Nasal cavity respiratory epithelium epithelial cell of viscerocranial mucosa (primary cell): Measurements from ENCODE around the gene TMEM38B. TPM values are rescaled to one million over a fixed set of nuclear protein-coding genes. Genes with fewer than 3 reads are reported as not detected.

ENCODE experiments used
- total RNA-seq: library from RNA; depleted of rRNA; stranded (reverse); fragments of >200 nt; gene quantifications from 2 replicates; pipeline ENCODE4 v1.2.3, GENCODE V29; 2014

Gene TMEM38B
- total RNA-seq: 30.1 and 37.3 TPM in 2 replicates

GRCh38 chr9:105694190-105694847 lies at the start of gene TMEM38B:
Gene TMEM38B (plus strand): TSS chr9:105694541. CDS start chr9:105694661, 120 bp downstream.

GRCh38 chr9:105662184-105663104 lies 31.9 kb upstream of the TMEM38B start, which contains the start of gene TAL2:
Gene TAL2 (plus strand): TSS chr9:105662457. CDS start chr9:105662497, 40 bp downstream.

Other genes with a start within 250 kb of the TMEM38B start
- 2.7 and 8.4 TPM in 2 replicates for gene FSD1L, start 246.5 kb upstream of the TMEM38B start, total RNA-seq
- 24.6 and 34.8 TPM in 2 replicates for gene FKTN, start 136.4 kb upstream of the TMEM38B start, total RNA-seq
- gene TAL2, start 32.1 kb upstream of the TMEM38B start, total RNA-seq: not detected in 2 replicates